GM21381 (cell line): Measurements from ENCODE around the gene EIF4E1B.
"Not testable (repeated sequence)": the region's sequence is repeated elsewhere in the genome, so short reads cannot be mapped to it uniquely, and the experiment has no call there.

Experiments
- ATAC-seq: cut with Tn5 transposase; IDR thresholded peaks from one replicate; pipeline ENCODE4 v1.9.1; 2021; ENCODE audit warnings: mild to moderate bottlenecking, moderate library complexity; ENCODE audit not compliant: unreplicated experiment

EIF4E1B gene

GRCh38 chr5:176629853-176630680 lies at the start of gene EIF4E1B, which contains the start of gene SNCB:
EIF4E1B (plus strand) TSS chr5:176630675; CDS start chr5:176642788, 12,113 bp downstream.
SNCB (minus strand) TSS chr5:176630534; CDS start chr5:176629654, 880 bp downstream.
- ATAC-seq = no peak

- no peak for ATAC-seq
Observed at GRCh38 chr5:176581361-176581760, 49.1 kb upstream of the EIF4E1B start.

- ATAC-seq = no peak
Observed at GRCh38 chr5:176583076-176583475, 47.4 kb upstream of the EIF4E1B start.

DNA sequence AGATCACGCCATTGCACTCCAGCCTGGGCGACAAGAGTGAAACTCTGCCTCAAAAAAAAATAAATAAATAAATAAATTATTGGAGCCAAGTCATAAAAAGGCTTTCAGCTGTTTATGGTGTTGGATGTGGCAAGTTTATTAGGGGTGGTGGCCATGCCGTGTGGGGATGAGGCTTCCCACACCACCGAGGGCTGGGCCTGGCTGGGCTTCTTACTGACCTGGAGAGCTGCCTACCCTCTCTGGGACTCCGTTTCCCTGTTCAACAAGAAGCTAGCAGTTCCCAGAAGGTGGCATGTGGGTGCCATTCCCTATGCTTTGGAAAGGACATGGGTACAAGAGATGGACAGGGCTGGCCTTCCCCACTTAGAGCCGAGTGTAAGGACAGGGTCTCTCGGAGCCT lies 43.1 kb upstream of the EIF4E1B start:
- ATAC-seq = no peak

GRCh38 chr5:176588297-176588696 lies 42.2 kb upstream of the EIF4E1B start:
- no peak for ATAC-seq

- no peak for ATAC-seq
Observed at GRCh38 chr5:176589039-176589769, 41.3 kb upstream of the EIF4E1B start.

DNA sequence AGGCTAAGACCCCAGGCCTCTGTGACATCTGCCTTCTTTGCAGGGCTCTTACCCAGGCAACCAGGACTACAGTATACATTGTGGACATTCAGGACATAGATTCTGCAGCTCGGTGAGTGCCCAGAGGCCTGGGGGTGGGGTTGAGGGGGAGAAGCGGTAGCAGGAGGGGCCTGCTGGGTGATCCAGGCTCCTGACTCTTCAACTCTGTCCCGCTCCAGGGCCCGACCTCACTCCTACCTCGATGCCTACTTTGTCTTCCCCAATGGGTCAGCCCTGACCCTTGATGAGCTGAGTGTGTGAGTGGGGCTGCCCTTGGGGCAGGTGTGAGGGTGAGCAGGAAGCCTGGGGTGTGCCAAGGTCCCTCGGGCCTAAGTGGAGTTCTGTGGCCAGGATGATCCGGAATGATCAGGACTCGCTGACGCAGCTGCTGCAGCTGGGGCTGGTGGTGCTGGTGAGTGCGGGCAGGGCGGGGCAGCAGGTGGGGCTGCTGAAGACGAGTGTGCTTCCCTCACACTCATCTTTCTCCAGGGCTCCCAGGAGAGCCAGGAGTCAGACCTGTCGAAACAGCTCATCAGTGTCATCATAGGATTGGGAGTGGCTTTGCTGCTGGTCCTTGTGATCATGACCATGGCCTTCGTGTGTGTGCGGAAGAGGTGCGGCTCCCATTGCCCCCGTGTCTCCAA lies 40.3 kb upstream of the EIF4E1B start:
- no peak for ATAC-seq

GRCh38 chr5:176591667-176592066 lies 38.8 kb upstream of the EIF4E1B start:
- not testable (repeated sequence) for ATAC-seq

DNA sequence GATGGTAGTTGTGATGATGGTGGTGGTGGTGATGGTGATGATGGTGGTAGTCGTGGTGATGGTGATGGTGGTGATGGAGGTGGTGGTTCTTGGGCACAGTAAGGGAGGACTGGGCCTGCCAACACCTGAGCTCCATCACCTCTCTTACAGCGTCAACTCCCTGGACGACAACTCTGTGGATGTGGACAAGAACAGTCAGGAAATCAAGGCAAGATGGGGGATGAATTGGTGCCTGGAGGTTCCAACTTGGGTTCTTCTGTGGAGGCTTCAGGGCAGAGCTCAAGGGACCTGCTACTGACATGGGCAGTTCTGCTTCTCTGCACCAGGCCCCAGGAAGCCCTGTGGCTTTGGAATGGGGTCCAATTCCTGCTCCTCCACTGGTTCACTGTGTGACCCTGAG lies 37.9 kb upstream of the EIF4E1B start:
- no peak for ATAC-seq

GRCh38 chr5:176593273-176593869 lies 37.1 kb upstream of the EIF4E1B start:
- no peak for ATAC-seq

DNA sequence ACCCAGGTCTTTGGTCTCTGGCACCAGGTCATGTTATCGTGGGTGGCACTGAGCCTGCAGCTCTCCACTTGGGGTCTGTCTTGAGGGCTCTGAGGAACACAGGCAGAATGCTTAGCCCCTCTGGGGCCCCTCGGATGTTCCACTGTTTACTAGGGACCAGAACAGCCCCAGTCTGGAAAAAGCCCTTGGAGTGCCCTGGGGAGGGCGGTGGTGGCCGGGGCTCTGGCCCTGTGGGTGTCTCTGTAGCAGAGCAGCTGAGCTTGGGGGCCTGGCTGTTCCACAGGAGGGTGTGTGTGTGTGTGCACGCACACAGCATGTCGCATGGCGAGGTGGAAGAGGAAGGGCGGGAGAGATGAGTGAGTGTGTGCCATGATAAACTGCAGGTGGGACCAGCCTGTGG lies 35.9 kb upstream of the EIF4E1B start:
- no peak for ATAC-seq

DNA sequence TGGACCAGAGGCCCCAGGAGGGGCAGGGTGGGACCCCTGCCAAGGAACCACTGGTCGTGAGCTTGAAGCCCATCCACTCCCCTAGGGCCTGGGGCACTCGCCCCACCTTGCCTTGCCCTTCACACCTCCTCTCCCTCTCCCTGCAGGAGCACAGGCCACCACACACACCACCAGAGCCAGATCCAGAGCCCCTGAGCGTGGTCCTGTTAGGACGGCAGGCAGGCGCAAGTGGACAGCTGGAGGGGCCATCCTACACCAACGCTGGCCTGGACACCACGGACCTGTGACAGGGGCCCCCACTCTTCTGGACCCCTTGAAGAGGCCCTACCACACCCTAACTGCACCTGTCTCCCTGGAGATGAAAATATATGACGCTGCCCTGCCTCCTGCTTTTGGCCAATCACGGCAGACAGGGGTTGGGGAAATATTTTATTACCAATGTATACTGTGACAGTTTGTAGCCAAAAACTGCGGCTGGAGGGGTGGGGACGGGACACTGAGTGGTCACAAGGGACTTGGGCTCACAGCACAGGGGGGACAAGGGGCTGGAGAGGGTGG lies 35.0 kb upstream of the EIF4E1B start:
- no peak for ATAC-seq

- no peak for ATAC-seq
Observed at GRCh38 chr5:176596069-176596644, 34.3 kb upstream of the EIF4E1B start.

DNA sequence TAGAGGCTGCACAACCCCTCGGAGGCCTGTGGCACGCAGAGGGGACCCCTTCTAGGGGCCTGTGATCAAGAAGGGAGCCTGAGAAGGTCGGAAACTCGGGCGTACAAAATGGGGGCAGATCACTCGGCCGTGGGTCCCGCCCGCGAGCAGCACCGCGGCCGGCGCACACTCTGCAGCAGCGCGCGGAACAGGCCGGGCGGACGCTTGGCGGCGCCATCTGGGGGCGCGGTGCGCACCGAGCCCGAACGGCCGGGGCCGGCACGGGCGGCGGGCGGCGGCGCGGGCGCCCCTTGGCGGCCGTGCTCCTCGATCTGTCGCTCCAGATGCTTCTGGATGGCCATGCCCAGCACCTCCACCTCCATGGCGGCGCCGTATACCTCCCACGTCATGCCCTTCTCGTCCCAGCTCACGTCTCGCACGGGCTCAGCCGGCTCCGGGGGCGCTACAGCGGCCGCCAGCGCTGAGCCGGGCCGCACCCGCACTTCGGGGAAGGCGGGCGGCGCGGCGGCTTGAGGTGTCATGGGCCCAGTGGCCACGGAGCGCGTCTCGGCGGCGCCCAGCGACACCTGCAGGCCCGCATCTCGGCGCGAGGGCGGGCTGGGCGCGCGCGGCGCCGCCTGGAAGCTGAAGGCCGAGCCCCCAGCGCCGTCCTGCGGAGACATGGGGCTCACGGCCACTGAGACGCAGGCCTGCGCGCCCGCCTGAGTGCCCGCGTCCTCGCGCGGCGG lies 33.6 kb upstream of the EIF4E1B start:
- ATAC-seq = no peak

- no peak for ATAC-seq
Observed at GRCh38 chr5:176597417-176598389, 32.8 kb upstream of the EIF4E1B start.

- not testable (repeated sequence) for ATAC-seq
Observed at GRCh38 chr5:176599749-176600430, 30.6 kb upstream of the EIF4E1B start.

DNA sequence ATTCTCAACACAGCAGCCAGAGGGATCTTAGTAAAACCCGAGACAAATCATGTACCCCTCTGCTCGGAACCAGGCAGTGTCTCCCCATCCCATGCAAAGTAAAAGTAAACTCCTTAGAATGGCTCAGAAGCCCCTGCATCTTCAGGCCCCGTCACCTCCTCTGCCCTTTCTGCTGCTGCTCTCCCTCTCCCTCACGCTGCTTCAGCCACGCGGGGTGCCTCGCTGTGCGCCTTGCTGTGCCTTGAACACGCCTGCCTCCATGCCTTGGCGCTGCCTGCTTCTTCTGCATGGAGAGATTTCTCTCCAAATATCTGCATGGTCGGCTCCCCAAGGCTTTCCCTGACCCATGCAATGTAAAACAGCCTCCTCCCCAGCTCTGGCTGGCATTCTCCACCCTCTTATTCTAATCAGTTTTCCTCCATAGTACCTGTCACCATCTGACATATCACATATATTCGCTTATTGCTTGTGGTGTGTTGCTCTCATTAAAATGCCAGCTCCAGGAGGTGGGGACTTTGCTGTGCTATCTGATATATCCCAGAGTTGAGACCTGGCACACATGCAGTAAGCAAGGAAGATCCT lies 28.5 kb upstream of the EIF4E1B start:
- no peak for ATAC-seq

GRCh38 chr5:176603091-176603490 lies 27.4 kb upstream of the EIF4E1B start:
- ATAC-seq = no peak
